Measurements from ENCODE around the gene ATP5PD. TPM values are rescaled to one million over a fixed set of nuclear protein-coding genes. Genes with fewer than 3 reads are reported as not detected.

Gene ATP5PD
- total and polyA plus RNA-seq, 2 of the 13 experiments (the other 11 are each of a cell fraction or from before 2014, with no cell fraction given), result 158 to 428 TPM

- TF ChIP-seq MTA1 (CRISPR knock-in tag; IDR thresholded peaks at IDR 0.05; ENCODE audit: borderline replicate concordance) (no peak; the same call in 1 of the 2 replicates), ZFP41 (CRISPR knock-in tag; IDR thresholded peaks at IDR 0.05; ENCODE audit: borderline replicate concordance) (no peak), POGZ (CRISPR knock-in tag; IDR thresholded peaks at IDR 0.05) (peak; percentile 76), KDM2A (CRISPR knock-in tag; IDR thresholded peaks at IDR 0.05; ENCODE audit: borderline replicate concordance, low read depth) (peak; percentile 97), KAT7 (CRISPR knock-in tag; IDR thresholded peaks at IDR 0.05; ENCODE audit: borderline replicate concordance) (peak; percentile 96), ZBTB40 (IDR thresholded peaks at IDR 0.05) (peak; percentile 78), ZBTB40 (CRISPR knock-in tag; IDR thresholded peaks at IDR 0.05) (no peak), ZNF850 (CRISPR knock-in tag; conservative IDR thresholded peaks at IDR 0.05) (no peak; the same call in 1 of the 2 replicates), NFKBIZ (CRISPR knock-in tag; IDR thresholded peaks at IDR 0.05) (0 out of 2 replicates have a peak, but pooled peaks have one; percentile 39), ZNF512B (CRISPR knock-in tag; IDR thresholded peaks at IDR 0.05; ENCODE audit: borderline replicate concordance) (no peak), PCBP2 (optimal IDR thresholded peaks at IDR 0.05; ENCODE audit: low read depth, low read length, poor library complexity, severe bottlenecking) (no peak), ZBTB26 (CRISPR knock-in tag; IDR thresholded peaks at IDR 0.05; ENCODE audit: borderline replicate concordance) (no peak; the same call in 1 of the 2 replicates)
These were observed at the start of gene ATP5PD, which contains the start of gene KCTD2 (continued) for GRCh38 chr17:75046407-75047289.
